Measurements from ENCODE around the gene CFLAR. TPM values are rescaled to one million over a fixed set of nuclear protein-coding genes. Genes with fewer than 3 reads are reported as not detected.

The CFLAR gene
- total RNA-seq, 1 donor from 2014 or later, result 11.4 TPM

DNA sequence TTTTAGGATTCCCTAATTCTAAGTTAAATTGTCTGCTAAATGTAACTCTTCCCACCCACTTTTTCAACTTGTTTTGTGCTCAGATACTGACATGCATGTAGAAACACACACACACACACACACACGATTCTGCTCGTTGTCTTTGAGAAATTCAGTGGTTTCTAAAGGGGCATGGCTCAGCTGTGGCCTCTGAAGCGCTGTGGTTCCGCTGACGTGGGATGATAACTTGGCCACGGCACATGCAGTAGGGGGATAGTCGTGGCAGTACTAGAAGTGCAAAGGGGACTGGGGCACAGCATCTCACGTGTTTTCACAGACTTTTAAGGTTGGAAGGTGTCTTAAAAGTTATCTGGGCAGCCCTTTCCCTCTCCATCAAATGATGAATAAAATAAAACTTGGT, 85.4 kb downstream of the CFLAR start:
- Histone ChIP-seq H3F3A (ENCODE audit: low read depth) (no peaks in the 10 kb centered on the region), H3K36me3 (no peaks in the 10 kb centered on the region), H3K9me3 (ENCODE audit: low read depth) (no peaks in the 10 kb centered on the region), H3K4me3 (no peak overlapping the region), H3K4me1 (peaks cover 6% of the 10 kb centered on the region), H3K4me2 (no peak overlapping the region), H3K27ac (no peak overlapping the region), H3K9ac (no peak overlapping the region), H4K20me1 (ENCODE audit: low read depth) (no peaks in the 10 kb centered on the region), H2AFZ (replicated peaks) (no peak overlapping the region), H3K79me2 (ENCODE audit: low read depth) (no peaks in the 10 kb centered on the region), H3K27me3 (no peaks in the 10 kb centered on the region)
- TF ChIP-seq, protein P1, sequence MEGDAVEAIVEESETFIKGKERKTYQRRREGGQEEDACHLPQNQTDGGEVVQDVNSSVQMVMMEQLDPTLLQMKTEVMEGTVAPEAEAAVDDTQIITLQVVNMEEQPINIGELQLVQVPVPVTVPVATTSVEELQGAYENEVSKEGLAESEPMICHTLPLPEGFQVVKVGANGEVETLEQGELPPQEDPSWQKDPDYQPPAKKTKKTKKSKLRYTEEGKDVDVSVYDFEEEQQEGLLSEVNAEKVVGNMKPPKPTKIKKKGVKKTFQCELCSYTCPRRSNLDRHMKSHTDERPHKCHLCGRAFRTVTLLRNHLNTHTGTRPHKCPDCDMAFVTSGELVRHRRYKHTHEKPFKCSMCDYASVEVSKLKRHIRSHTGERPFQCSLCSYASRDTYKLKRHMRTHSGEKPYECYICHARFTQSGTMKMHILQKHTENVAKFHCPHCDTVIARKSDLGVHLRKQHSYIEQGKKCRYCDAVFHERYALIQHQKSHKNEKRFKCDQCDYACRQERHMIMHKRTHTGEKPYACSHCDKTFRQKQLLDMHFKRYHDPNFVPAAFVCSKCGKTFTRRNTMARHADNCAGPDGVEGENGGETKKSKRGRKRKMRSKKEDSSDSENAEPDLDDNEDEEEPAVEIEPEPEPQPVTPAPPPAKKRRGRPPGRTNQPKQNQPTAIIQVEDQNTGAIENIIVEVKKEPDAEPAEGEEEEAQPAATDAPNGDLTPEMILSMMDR (IDR thresholded peaks at IDR 0.05), result no peak
- TF ChIP-seq EZH2phosphoT487 (IDR thresholded peaks at IDR 0.05), result no peak
- TF ChIP-seq EZH2 (IDR thresholded peaks at IDR 0.05), result no peak
- Mint-ChIP-seq H3K27ac (no peak overlapping the region), H3K9me3 (no peaks in the 10 kb centered on the region), H3K27me3 (ENCODE audit: insufficient read depth, low read depth) (no peaks in the 10 kb centered on the region), H3K36me3 (no peaks in the 10 kb centered on the region), H3K4me1 (peaks cover 6% of the 10 kb centered on the region), H3K4me3 (no peak overlapping the region)
- DNase-seq (ENCODE audit: low spot score), result no peak

DNA sequence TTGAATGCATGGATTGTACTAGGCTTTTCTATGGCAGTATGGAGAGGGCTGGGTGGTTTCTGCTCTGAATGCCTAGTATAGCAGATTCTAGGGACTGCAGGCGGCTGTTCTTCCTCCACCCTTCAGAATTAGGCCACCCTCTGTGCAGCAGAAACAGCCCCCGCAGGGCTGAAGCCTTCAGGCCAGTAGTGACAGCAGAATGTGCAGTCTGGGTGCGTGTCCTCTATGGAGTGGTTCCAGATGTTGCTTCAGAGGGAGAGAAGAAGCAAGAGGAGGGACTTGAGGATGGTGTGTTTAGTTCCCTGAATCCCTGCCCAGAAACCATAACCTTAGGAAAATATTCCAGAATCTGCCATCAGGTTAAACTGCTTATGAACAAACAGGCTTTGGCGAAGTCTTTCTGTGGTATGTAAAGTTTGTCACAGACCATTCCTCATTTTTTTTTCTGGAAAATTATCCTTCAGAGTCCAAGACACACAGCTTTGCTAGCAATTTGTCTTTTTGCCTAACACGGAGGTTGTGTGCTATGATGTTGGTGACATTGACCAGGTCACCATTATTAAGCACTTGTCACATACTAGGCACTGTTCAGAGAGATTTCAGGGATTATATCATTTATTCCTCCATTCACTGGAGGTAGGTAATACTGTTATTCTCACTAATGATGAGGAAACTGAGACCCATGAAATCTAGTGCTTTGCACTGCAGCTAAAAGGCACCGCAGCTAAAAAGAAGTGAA, 88.1 kb downstream of the CFLAR start:
- Histone ChIP-seq H3K9ac (no peak overlapping the region), H3K79me2 (ENCODE audit: low read depth) (no peaks in the 10 kb centered on the region), H2AFZ (replicated peaks) (no peak overlapping the region), H3K4me2 (no peak overlapping the region), H3K36me3 (no peaks in the 10 kb centered on the region), H3K4me1 (peaks cover 6% of the 10 kb centered on the region), H3K9me3 (ENCODE audit: low read depth) (no peaks in the 10 kb centered on the region), H4K20me1 (ENCODE audit: low read depth) (no peaks in the 10 kb centered on the region), H3K4me3 (no peak overlapping the region), H3F3A (ENCODE audit: low read depth) (no peaks in the 10 kb centered on the region), H3K27me3 (no peaks in the 10 kb centered on the region), H3K27ac (no peak overlapping the region)
- TF ChIP-seq EZH2phosphoT487 (IDR thresholded peaks at IDR 0.05) (no peak), EZH2 (IDR thresholded peaks at IDR 0.05) (no peak)
- TF ChIP-seq, protein P1 (IDR thresholded peaks at IDR 0.05), result no peak
- Mint-ChIP-seq H3K4me1 (peaks cover 6% of the 10 kb centered on the region), H3K27ac (no peak overlapping the region), H3K27me3 (ENCODE audit: insufficient read depth, low read depth) (no peaks in the 10 kb centered on the region), H3K36me3 (no peaks in the 10 kb centered on the region), H3K4me3 (no peak overlapping the region), H3K9me3 (no peaks in the 10 kb centered on the region)
- DNase-seq (ENCODE audit: low spot score), result no peak

DNA sequence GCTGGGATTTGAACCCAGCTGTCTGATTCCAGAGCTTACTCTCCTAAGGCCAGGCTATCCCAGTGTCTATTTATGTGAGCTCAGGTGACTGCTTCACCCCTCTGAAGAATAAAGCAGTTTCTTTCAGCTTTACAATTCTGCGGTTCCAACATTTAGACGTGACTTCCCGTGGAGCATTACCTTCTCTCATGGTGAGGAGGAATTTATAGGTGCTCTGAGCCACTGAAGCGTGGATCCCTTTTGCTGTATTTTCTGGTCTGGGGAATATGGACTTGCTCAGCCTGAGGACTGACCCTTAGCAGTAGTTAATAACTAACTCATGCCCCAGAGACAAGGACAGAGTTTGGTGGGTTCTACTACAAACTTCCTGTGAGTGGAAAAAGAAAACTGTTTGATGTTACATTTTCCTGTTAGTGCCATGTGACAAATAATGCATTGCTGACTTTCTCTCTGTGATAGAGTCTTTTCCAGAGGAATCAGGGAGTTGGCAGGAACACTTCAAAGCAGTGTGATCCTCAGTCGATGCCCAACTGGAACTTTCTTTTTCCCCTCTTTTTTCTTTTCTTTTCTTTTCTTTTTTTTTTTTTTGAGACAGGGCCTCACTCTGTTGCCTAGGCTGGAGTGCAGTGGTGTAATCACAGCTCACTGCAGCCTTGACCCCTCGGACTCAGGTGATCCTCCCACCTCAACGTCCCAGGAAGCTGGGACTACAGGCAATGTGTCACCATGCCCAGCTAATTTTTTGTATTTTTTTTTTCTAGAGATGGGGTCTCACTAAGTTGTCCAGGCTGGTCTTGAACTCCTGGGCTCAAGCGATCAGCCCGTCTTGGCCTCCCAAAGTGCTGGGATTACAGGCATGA, 88.9 kb downstream of the CFLAR start:
- no peak for DNase-seq (ENCODE audit: low spot score)
- Mint-ChIP-seq H3K9me3 (no peaks in the 10 kb centered on the region), H3K36me3 (no peaks in the 10 kb centered on the region), H3K4me3 (no peak overlapping the region), H3K27me3 (ENCODE audit: insufficient read depth, low read depth) (no peaks in the 10 kb centered on the region), H3K4me1 (peaks cover 6% of the 10 kb centered on the region), H3K27ac (no peak overlapping the region)
- H3K4me3 ChIP-seq, result no peak overlapping the region
- H3K9me3 ChIP-seq (ENCODE audit: low read depth), result no peaks in the 10 kb centered on the region
- H3K4me2 ChIP-seq, result no peak overlapping the region
- no peaks in the 10 kb centered on the region for H4K20me1 ChIP-seq (ENCODE audit: low read depth)
- H3K27me3 ChIP-seq, result no peaks in the 10 kb centered on the region
- H3K27ac ChIP-seq, result no peak overlapping the region
- no peak overlapping the region for H2AFZ ChIP-seq (replicated peaks)
- H3K9ac ChIP-seq, result no peak overlapping the region
- no peaks in the 10 kb centered on the region for H3K79me2 ChIP-seq (ENCODE audit: low read depth)
- no peaks in the 10 kb centered on the region for H3F3A ChIP-seq (ENCODE audit: low read depth)
- TF ChIP-seq EZH2 (IDR thresholded peaks at IDR 0.05) (no peak), EZH2phosphoT487 (IDR thresholded peaks at IDR 0.05) (no peak)
- TF ChIP-seq, protein P1 (IDR thresholded peaks at IDR 0.05), result no peak
- no peaks in the 10 kb centered on the region for H3K36me3 ChIP-seq
- H3K4me1 ChIP-seq, result peaks cover 6% of the 10 kb centered on the region
